Measurements from ENCODE around the gene FAM169A. TPM values are rescaled to one million over a fixed set of nuclear protein-coding genes. Genes with fewer than 3 reads are reported as not detected.

FAM169A gene
- total RNA-seq, 1 donor from 2014 or later = 11.9 TPM

GRCh38 chr5:74865256-74865803 is 857 bp downstream of the FAM169A start:
- H3K4me1 Mint-ChIP-seq (ENCODE audit: low read depth, unreplicated experiment) = peaks cover 6% of the 10 kb centered on the region
- Histone ChIP-seq H3K27me3 (ENCODE audit: insufficient read depth, low read length) (no peaks in the 10 kb centered on the region), H3K4me1 (ENCODE audit: insufficient read depth, low read length) (peaks cover 4% of the 10 kb centered on the region), H3K9ac (ENCODE audit: low read length) (peak overlapping the region; percentile 84), H4K20me1 (ENCODE audit: insufficient read depth, low read length) (no peaks in the 10 kb centered on the region), H2AFZ (ENCODE audit: low read depth, low read length) (peak overlapping the region; percentile 96), H3K79me2 (ENCODE audit: insufficient read depth, low read length) (no peaks in the 10 kb centered on the region), H3K27ac (ENCODE audit: low read depth, low read length) (no peak overlapping the region), H3K4me2 (ENCODE audit: low read length) (peak overlapping the region; percentile 97), H3K9me3 (ENCODE audit: insufficient read depth, low read depth, low read length) (no peaks in the 10 kb centered on the region), H3K4me3 (ENCODE audit: insufficient read depth, low read depth, low read length) (peak overlapping the region; percentile 83), H3K36me3 (ENCODE audit: insufficient read depth, low read length) (no peaks in the 10 kb centered on the region)
- FAIRE-seq (no peak), DNase-seq (ENCODE audit: low read depth) (no peak)
- H3K4me3 Mint-ChIP-seq (ENCODE audit: unreplicated experiment) = peak overlapping the region; percentile 90
- H3K36me3 Mint-ChIP-seq (ENCODE audit: low read depth, unreplicated experiment) = no peaks in the 10 kb centered on the region
- no peak for TF ChIP-seq EZH2 (IDR thresholded peaks at IDR 0.05; ENCODE audit: insufficient read depth, low read length)
- no peak for TF ChIP-seq CTCF (IDR thresholded peaks at IDR 0.05; ENCODE audit: insufficient read depth, low read depth, low read length)
- no peaks in the 10 kb centered on the region for H3K27me3 Mint-ChIP-seq (ENCODE audit: low read depth, unreplicated experiment)
- peak overlapping the region; percentile 80 for H3K27ac Mint-ChIP-seq (ENCODE audit: unreplicated experiment)
- no peaks in the 10 kb centered on the region for H3K9me3 Mint-ChIP-seq (ENCODE audit: unreplicated experiment)

- H3K9me3 ChIP-seq (ENCODE audit: insufficient read depth, low read depth, low read length) = no peaks in the 10 kb centered on the region
- no peak overlapping the region for H3K27ac ChIP-seq (ENCODE audit: low read depth, low read length)
- Mint-ChIP-seq H3K4me3 (ENCODE audit: unreplicated experiment) (peak overlapping the region; percentile 90), H3K4me1 (ENCODE audit: low read depth, unreplicated experiment) (peaks cover 6% of the 10 kb centered on the region), H3K27ac (ENCODE audit: unreplicated experiment) (peak overlapping the region; percentile 80), H3K9me3 (ENCODE audit: unreplicated experiment) (no peaks in the 10 kb centered on the region), H3K36me3 (ENCODE audit: low read depth, unreplicated experiment) (no peaks in the 10 kb centered on the region), H3K27me3 (ENCODE audit: low read depth, unreplicated experiment) (no peaks in the 10 kb centered on the region)
- H4K20me1 ChIP-seq (ENCODE audit: insufficient read depth, low read length) = no peaks in the 10 kb centered on the region
- H3K36me3 ChIP-seq (ENCODE audit: insufficient read depth, low read length) = no peaks in the 10 kb centered on the region
- H3K9ac ChIP-seq (ENCODE audit: low read length) = no peak overlapping the region
- no peaks in the 10 kb centered on the region for H3K27me3 ChIP-seq (ENCODE audit: insufficient read depth, low read length)
- FAIRE-seq = no peak
- H3K4me3 ChIP-seq (ENCODE audit: insufficient read depth, low read depth, low read length) = peak overlapping the region; percentile 83
- no peak for DNase-seq (ENCODE audit: low read depth)
- H3K4me2 ChIP-seq (ENCODE audit: low read length) = peak overlapping the region; percentile 97
- TF ChIP-seq EZH2 (IDR thresholded peaks at IDR 0.05; ENCODE audit: insufficient read depth, low read length) = no peak
- TF ChIP-seq CTCF (IDR thresholded peaks at IDR 0.05; ENCODE audit: insufficient read depth, low read depth, low read length) = no peak
- H2AFZ ChIP-seq (ENCODE audit: low read depth, low read length) = no peak overlapping the region
- peaks cover 4% of the 10 kb centered on the region for H3K4me1 ChIP-seq (ENCODE audit: insufficient read depth, low read length)
- H3K79me2 ChIP-seq (ENCODE audit: insufficient read depth, low read length) = no peaks in the 10 kb centered on the region
Observed at GRCh38 chr5:74864823-74865222, 1.4 kb downstream of the FAM169A start.

GRCh38 chr5:74863726-74864125 is 2.5 kb downstream of the FAM169A start:
- Mint-ChIP-seq H3K27ac (ENCODE audit: unreplicated experiment) (no peak overlapping the region), H3K36me3 (ENCODE audit: low read depth, unreplicated experiment) (no peaks in the 10 kb centered on the region), H3K4me3 (ENCODE audit: unreplicated experiment) (peak overlapping the region; percentile 18), H3K27me3 (ENCODE audit: low read depth, unreplicated experiment) (no peaks in the 10 kb centered on the region), H3K4me1 (ENCODE audit: low read depth, unreplicated experiment) (peaks cover 4% of the 10 kb centered on the region), H3K9me3 (ENCODE audit: unreplicated experiment) (no peaks in the 10 kb centered on the region)
- Histone ChIP-seq H3K4me2 (ENCODE audit: low read length) (no peak overlapping the region), H3K4me3 (ENCODE audit: insufficient read depth, low read depth, low read length) (no peak overlapping the region), H4K20me1 (ENCODE audit: insufficient read depth, low read length) (no peaks in the 10 kb centered on the region), H3K9ac (ENCODE audit: low read length) (no peak overlapping the region), H3K79me2 (ENCODE audit: insufficient read depth, low read length) (no peaks in the 10 kb centered on the region), H2AFZ (ENCODE audit: low read depth, low read length) (no peak overlapping the region), H3K36me3 (ENCODE audit: insufficient read depth, low read length) (no peaks in the 10 kb centered on the region), H3K9me3 (ENCODE audit: insufficient read depth, low read depth, low read length) (no peaks in the 10 kb centered on the region), H3K4me1 (ENCODE audit: insufficient read depth, low read length) (peaks cover 4% of the 10 kb centered on the region), H3K27ac (ENCODE audit: low read depth, low read length) (no peak overlapping the region), H3K27me3 (ENCODE audit: insufficient read depth, low read length) (no peaks in the 10 kb centered on the region)
- FAIRE-seq (no peak), DNase-seq (ENCODE audit: low read depth) (no peak)
- TF ChIP-seq CTCF (IDR thresholded peaks at IDR 0.05; ENCODE audit: insufficient read depth, low read depth, low read length) (no peak), EZH2 (IDR thresholded peaks at IDR 0.05; ENCODE audit: insufficient read depth, low read length) (no peak)

All from astrocyte (in vitro differentiated cells and primary cell).